GM18907 (cell line): Measurements from ENCODE around the gene CYP2A7.
"Not testable (repeated sequence)": the region's sequence is repeated elsewhere in the genome, so short reads cannot be mapped to it uniquely, and the experiment has no call there.

Experiments
- ATAC-seq: cut with Tn5 transposase; IDR thresholded peaks from one replicate; pipeline ENCODE4 v1.9.1; 2021; ENCODE audit warnings: mild to moderate bottlenecking, moderate library complexity; ENCODE audit not compliant: unreplicated experiment

The CYP2A7 gene

DNA sequence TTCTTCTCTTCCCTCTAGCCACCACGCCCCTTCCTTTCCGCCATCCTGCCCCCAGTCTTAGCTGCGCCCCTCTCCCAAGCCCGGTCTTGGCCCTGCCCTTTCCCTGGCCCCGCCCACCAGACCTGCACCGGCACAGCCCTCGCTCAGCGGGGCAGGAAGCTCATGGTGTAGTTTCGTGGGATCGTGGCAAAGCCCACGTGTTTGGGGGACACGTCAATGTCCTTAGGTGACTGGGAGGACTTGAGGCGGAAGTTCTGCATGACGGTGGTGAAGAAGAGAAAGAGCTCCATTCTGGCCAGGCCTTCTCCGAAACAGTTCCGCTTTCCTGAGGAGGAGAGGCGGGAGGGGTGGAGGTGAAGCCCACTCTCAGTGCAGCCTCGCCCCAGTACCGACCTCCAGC, 38.4 kb downstream of the CYP2A7 start:
- ATAC-seq, result not testable (repeated sequence)

GRCh38 chr19:40842997-40843652, 38.9 kb downstream of the CYP2A7 start:
- ATAC-seq, result not testable (repeated sequence)

GRCh38 chr19:40842012-40842411, 40.0 kb downstream of the CYP2A7 start:
- not testable (repeated sequence) for ATAC-seq

- ATAC-seq, result not testable (repeated sequence)
Measured at GRCh38 chr19:40838477-40838876, 43.6 kb downstream of the CYP2A7 start.

DNA sequence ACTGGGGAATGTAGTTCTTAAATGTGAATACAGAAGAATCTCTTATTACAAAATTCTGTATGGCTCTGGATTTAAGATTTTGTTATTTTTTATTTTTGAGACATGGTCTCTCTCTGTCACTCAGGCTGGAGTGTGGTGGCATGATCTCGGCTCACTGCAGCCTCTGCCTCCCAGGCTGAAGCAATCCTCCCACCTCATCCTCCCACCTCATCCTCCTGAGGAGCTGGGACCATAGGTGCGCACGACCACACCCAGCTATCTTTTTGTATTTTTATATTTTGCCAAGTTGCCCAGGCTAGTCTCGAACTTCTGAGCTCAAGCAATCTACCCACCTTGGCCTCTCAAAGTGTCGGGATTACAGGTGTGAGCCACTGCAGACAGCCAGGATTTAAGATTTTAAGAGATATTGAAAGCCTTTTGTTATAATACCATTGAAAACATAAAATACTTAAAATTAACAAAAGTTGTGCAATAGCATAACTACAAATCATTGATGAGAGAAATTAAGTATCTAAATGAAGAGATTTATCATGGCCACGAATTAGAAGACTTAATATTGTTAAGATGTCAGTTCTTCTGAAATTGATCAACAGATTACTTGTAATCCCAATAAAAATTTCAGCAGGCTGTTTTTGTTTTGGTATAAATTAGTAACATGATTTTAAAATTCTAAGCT, 45.1 kb downstream of the CYP2A7 start:
- ATAC-seq, result no peak

DNA sequence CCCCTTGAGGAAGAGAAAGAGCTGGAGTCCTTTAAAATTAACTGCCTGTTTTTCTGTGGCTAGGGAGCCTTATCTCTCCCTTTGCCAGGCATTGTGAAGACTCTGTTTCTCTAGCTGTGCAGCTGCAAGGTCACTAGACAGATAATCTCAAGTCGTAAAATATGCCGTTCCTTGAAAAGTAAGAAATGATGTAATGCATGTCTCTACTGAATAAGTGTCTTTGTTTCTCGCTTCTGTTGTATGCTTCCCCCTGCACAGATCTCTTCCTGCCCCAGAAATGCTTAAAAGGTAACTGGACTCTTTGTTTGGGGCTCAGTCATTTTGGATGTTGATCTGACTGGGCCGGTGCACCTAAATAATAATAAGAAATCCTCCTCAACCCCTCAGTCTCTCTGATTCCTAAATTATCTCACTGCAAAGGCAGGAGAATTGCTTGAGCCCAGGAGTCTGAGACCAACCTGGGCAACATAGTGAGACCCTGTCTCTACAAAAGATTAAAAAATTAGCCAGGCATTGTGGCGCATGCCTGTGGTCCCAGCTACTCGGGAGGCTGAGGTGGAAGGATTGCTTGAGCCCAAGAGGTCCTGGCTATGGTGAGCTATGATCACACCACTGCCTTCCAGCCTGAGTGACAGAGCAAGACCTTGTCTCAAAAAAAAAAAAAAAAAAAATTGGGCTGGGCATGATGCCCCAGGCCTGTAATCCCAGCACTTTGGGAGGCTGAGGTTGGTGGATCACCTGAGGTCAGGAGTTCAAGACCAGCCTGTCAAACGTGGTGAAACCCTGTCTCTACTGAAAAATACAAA, 48.1 kb downstream of the CYP2A7 start:
- not testable (repeated sequence) for ATAC-seq

GRCh38 chr19:40832431-40832790, 49.6 kb downstream of the CYP2A7 start:
- ATAC-seq, result not testable (repeated sequence)

DNA sequence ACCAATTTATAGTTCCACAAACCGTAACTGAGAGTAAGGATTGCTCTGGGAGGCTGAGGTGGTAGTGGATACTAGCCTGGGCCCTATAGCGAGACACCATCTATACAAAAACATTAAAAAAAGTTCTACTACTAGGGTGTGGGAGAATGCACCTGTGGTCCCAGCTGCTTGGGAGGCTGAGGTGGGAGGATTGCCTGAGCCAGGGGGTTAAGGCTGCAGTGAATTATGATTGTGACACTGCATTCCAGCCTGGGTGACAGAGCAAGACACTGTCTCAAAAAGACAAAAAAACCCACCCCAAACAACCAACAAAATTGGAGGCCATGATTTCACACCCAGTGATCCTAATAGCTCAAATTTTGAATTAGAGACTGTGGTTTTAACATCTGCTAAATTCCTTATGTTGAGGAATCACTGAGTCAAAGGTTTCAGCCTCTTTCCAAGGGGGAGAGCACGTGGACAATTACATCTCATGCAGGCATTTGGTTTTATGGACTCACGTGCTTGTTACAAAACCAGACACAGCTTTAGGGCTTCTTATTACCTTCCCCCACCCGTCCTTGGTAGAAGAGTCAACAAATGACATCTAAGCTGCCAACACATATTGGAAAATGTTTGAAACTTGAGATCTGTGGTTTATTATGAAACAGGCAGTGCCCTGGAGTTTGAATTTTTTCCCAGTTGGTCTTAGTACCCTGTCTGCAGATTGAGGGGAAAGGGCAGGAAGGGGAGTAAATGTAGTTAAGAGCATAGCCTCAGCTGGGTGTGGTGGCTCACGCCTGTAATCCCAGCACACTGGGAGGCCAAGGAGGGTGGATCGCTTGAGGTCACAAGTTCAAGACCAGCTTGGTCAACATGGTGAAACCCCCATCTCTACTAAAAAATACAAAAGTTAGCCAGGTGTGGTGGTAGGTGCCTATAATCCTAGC, 50.3 kb downstream of the CYP2A7 start:
- no peak for ATAC-seq

GRCh38 chr19:40830741-40831140, 51.3 kb downstream of the CYP2A7 start:
- ATAC-seq, result not testable (repeated sequence)

DNA sequence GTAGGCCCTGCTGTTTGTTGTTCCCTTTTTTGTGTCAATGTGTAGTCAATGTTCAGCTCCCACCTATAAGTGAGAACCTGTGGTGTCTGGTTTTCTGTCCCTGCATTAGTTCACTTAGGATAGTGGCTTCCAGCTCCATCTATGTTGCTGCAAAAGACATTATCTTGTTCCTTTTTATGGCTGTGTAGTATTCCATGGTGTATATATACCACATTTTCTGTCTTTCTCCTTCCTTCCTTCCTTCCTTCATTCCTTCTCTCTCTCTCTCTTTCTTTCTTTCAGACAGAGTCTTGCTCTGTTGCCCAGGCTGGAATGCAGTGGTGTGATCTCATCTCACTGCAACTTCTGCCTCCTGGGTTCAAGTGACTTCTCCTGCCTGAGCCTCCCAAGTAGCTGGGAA, 52.8 kb downstream of the CYP2A7 start:
- no peak for ATAC-seq

GRCh38 chr19:40827386-40828247, 54.4 kb downstream of the CYP2A7 start:
- ATAC-seq, result no peak

- ATAC-seq, result not testable (repeated sequence)
Measured at GRCh38 chr19:40826699-40827385, 55.2 kb downstream of the CYP2A7 start.

DNA sequence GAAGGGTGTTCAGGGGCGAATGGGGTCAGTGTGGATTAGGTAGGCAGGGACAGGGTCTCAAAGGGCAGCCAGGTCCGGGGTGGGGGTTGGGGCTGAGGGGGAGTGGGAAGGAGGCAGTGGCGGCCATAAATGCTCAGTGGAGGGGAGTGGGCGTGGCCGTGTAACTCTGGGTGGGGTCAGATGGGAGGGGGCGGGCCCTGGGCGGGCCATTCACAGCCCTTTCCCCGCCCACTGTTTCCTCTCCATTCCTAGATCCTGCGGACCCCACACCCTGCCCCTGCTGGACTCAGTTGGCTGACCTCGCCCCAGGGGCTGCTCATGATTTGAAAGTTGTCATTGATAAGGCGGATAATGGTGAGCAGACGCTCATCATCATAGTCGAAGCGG, 55.7 kb downstream of the CYP2A7 start:
- ATAC-seq, result not testable (repeated sequence)

GRCh38 chr19:40825460-40826095, 56.5 kb downstream of the CYP2A7 start:
- not testable (repeated sequence) for ATAC-seq
